ENCODE results near the gene ELOA2. TPM values are rescaled to one million over a fixed set of nuclear protein-coding genes. Genes with fewer than 3 reads are reported as not detected.
"Not testable (repeated sequence)": the region's sequence is repeated elsewhere in the genome, so short reads cannot be mapped to it uniquely, and the experiment has no call there.

ELOA2 gene
- total RNA-seq, 1 donor from 2014 or later: not detected

- not testable (repeated sequence) for DNase-seq
These were observed 14.7 kb downstream of the ELOA2 start for GRCh38 chr18:47020757-47021156.

- DNase-seq: not testable (repeated sequence)
These were observed 15.6 kb downstream of the ELOA2 start for GRCh38 chr18:47019870-47020269.

Other genes with a start within 250 kb of the ELOA2 start
- gene PIAS2, start 118.1 kb downstream of the ELOA2 start, total RNA-seq: 72.7 TPM
- gene KATNAL2, start 118.0 kb downstream of the ELOA2 start, total RNA-seq: 2.0 TPM
- 30.3 TPM for gene HDHD2, start 114.9 kb upstream of the ELOA2 start, total RNA-seq
- 22.1 TPM for gene IER3IP1, start 140.7 kb upstream of the ELOA2 start, total RNA-seq
- not detected for gene SKOR2, start 216.0 kb upstream of the ELOA2 start, total RNA-seq

All from occipital lobe (tissue), 2 donors.